Measurements from ENCODE around the gene CELF5. TPM values are rescaled to one million over a fixed set of nuclear protein-coding genes. Genes with fewer than 3 reads are reported as not detected.

Gene CELF5
- total RNA-seq, 4 donors from 2014 or later: not detected

DNA sequence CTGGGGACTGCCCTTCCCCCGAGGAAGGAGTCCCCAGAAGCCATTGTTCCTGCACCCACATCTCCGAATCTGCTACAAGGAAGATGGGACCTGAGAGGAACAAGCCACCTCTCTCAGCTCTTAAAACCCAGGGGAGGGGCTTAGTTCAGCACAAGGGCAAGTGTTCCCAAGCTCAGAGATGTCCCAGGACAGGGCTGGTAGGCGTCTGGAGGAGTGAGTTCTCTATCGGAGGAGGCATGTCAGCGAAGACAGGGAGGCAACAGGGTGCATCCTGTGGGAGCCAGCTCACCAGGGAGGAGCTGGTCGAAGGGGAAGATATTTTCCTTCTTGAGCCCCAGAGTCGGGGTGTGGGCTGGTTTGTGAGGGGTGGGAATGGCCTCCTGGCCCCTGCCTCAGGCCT, 54.8 kb downstream of the CELF5 start:
- peaks cover 0 to 9% of the 10 kb centered on the region in 2 donors for H3K27me3 ChIP-seq
- H3K9me3 ChIP-seq: peaks cover 0 to 4% (median 0%) of the 10 kb centered on the region in 4 donors
- peaks cover 0 to 20% (median 5%) of the 10 kb centered on the region in 4 donors for H3K4me1 ChIP-seq
- TF ChIP-seq POLR2A (IDR thresholded peaks at IDR 0.05): no peak
- TF ChIP-seq, protein P1, sequence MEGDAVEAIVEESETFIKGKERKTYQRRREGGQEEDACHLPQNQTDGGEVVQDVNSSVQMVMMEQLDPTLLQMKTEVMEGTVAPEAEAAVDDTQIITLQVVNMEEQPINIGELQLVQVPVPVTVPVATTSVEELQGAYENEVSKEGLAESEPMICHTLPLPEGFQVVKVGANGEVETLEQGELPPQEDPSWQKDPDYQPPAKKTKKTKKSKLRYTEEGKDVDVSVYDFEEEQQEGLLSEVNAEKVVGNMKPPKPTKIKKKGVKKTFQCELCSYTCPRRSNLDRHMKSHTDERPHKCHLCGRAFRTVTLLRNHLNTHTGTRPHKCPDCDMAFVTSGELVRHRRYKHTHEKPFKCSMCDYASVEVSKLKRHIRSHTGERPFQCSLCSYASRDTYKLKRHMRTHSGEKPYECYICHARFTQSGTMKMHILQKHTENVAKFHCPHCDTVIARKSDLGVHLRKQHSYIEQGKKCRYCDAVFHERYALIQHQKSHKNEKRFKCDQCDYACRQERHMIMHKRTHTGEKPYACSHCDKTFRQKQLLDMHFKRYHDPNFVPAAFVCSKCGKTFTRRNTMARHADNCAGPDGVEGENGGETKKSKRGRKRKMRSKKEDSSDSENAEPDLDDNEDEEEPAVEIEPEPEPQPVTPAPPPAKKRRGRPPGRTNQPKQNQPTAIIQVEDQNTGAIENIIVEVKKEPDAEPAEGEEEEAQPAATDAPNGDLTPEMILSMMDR (IDR thresholded peaks at IDR 0.05): no peak
- DNase-seq: no peak
- H3K36me3 ChIP-seq: no peaks in the 10 kb centered on the region
- H3K4me3 ChIP-seq: no peak overlapping the region
- no peak overlapping the region for H3K27ac ChIP-seq

DNA sequence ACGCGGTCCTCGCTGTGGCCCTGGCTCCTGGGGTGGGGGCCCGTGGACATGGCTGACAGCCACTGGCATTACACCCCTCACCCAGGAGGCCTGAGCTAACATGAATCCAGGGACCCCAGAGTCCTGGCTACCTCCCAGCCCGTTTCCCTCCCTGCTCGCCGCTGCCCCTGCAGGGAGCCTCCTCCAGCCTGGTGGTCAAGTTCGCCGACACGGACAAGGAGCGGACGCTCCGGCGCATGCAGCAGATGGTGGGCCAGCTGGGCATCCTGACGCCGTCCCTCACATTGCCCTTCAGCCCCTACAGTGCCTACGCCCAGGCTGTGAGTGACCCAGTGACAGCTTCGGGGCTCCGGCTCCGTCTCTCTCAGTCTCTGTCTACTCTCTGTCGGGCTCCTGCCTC, 56.6 kb downstream of the CELF5 start:
- Histone ChIP-seq H3K9me3 (peaks cover 0 to 12% (median 0%) of the 10 kb centered on the region in 4 donors), H3K27me3 (peaks cover 0 to 3% of the 10 kb centered on the region in 2 donors)

DNA sequence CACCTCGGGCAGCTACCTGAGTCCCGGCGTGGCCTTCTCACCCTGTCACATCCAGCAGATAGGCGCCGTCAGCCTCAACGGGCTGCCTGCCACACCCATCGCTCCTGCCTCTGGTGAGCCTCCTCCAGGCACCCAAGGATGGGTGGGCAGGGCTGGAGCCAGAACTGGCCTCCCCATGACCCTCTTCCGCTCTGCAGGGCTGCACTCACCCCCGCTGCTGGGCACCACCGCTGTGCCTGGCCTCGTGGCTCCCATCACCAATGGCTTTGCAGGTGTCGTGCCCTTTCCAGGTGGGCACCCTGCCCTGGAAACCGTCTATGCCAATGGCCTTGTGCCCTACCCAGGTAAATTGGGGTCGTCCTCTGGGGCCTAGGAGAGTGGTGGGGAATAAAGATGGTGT, 57.7 kb downstream of the CELF5 start:
- peaks cover 0 to 21% (median 2%) of the 10 kb centered on the region in 4 donors for H3K4me1 ChIP-seq
- TF ChIP-seq, protein P1 (IDR thresholded peaks at IDR 0.05): no peak
- TF ChIP-seq POLR2A (IDR thresholded peaks at IDR 0.05): no peak
- DNase-seq: no peak
- no peak overlapping the region for H3K4me3 ChIP-seq
- H3K27me3 ChIP-seq: peaks cover 0 to 3% of the 10 kb centered on the region in 2 donors
- peaks cover 0 to 9% (median 0%) of the 10 kb centered on the region in 4 donors for H3K9me3 ChIP-seq
- no peaks in the 10 kb centered on the region for H3K36me3 ChIP-seq
- H3K27ac ChIP-seq: no peak overlapping the region

More for the DNA sequence above, 56.6 kb downstream of the CELF5 start:
- Histone ChIP-seq H3K27ac (no peak overlapping the region), H3K4me1 (peaks cover 0 to 27% (median 2%) of the 10 kb centered on the region in 4 donors), H3K4me3 (no peak overlapping the region), H3K36me3 (no peaks in the 10 kb centered on the region)
- no peak for TF ChIP-seq POLR2A (IDR thresholded peaks at IDR 0.05)
- TF ChIP-seq, protein P1 (IDR thresholded peaks at IDR 0.05): no peak
- no peak for DNase-seq

DNA sequence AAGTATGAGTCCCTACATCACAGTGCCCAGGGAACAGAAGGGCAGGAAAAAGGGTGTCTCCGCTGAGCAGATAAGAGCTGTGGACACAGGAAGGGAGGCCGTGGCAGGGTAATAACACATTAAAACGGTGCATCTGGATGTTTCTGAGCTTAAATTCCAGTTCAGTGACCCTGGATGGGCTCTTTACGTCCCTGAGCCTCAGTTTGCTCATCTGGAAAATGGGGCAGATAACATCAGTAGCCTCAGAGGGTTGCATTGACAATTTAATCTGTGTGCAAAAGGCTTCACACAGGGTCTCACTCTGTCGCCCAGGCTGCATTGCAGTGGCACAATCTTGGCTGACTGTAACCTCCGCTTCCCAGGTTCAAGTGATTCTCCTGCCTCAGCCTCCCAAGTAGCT, 58.1 kb downstream of the CELF5 start:
- H3K27me3 ChIP-seq: peaks cover 0 to 3% of the 10 kb centered on the region in 2 donors

DNA sequence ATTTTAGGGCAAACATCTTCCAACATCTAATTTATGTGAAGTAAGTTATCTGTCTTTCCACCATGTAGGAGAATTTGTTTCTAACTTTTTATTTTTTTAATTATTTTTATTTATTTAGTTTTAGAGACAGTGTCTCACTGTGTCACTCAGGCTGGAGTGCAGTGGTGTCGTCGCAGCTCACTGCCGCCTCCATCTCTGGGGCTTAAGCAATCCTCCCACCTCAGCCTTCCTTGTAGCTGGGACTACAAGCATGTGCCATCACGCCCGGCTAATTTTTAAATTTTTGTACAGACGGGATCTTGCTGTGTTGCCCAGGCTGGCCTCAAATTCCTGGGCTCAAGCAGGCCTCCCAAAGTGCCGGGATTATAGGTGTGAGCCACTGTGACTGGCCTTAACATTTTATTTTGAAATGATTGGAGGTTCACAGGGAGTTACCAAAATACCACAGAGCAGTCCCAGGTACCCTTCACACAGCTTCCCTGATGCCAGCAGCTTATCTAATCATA, 58.8 kb downstream of the CELF5 start:
- TF ChIP-seq POLR2A (IDR thresholded peaks at IDR 0.05): no peak
- DNase-seq: no peak
- Histone ChIP-seq H3K9me3 (peaks cover 0 to 9% (median 0%) of the 10 kb centered on the region in 4 donors), H3K4me1 (peaks cover 0 to 21% (median 2%) of the 10 kb centered on the region in 4 donors), H3K4me3 (no peak overlapping the region), H3K36me3 (no peaks in the 10 kb centered on the region), H3K27me3 (peaks cover 0 to 3% of the 10 kb centered on the region in 2 donors), H3K27ac (no peak overlapping the region)

More for the DNA sequence above, 58.1 kb downstream of the CELF5 start:
- no peaks in the 10 kb centered on the region for H3K36me3 ChIP-seq
- no peak for TF ChIP-seq POLR2A (IDR thresholded peaks at IDR 0.05)
- TF ChIP-seq, protein P1 (IDR thresholded peaks at IDR 0.05): no peak
- H3K9me3 ChIP-seq: peaks cover 0 to 9% (median 0%) of the 10 kb centered on the region in 4 donors
- DNase-seq: no peak
- no peak overlapping the region for H3K27ac ChIP-seq
- peaks cover 0 to 21% (median 2%) of the 10 kb centered on the region in 4 donors for H3K4me1 ChIP-seq
- no peak overlapping the region for H3K4me3 ChIP-seq

DNA sequence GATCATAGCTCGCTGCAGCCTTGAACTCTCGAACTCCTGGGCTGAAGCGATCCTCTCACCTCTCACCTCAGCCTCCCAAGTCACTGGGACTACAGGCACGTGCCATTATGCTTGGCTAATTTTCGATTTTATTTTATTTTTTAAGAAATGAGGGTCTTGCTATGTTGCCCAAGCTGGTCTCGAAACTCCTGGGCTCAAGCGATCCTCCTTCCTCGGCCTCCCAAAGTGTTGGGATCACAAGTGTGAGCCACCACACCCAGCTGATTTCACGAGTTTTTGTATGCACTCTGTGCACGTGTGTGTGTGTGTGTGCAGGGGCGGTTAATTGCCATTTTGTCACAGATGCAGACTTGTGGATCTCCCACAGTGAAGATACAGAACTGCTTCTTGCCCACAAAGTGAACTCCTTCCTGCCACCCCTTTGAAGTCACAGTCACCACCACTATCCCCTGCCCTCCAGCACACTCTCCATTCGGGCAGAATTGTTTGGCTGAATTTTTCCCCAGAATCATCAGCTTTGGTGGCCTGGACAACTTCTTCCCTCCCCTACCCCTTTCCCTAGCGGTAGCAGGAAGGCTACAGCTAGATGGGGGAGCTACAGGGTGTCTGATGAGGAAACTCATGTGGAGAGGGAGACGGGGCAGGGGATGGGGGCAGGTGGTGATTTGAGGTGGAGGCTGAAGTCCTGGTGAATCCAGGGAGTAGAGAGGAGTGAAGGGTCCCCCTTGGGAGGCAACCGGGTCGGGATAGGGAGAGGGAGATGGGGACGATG, 59.6 kb downstream of the CELF5 start:
- peaks cover 0 to 9% (median 0%) of the 10 kb centered on the region in 4 donors for H3K9me3 ChIP-seq
- peaks cover 0 to 21% (median 2%) of the 10 kb centered on the region in 4 donors for H3K4me1 ChIP-seq
- peaks cover 0 to 3% of the 10 kb centered on the region in 2 donors for H3K27me3 ChIP-seq
- H3K27ac ChIP-seq: no peak overlapping the region
- TF ChIP-seq, protein P1 (IDR thresholded peaks at IDR 0.05): no peak
- TF ChIP-seq POLR2A (IDR thresholded peaks at IDR 0.05): no peak
- DNase-seq: no peak
- no peaks in the 10 kb centered on the region for H3K36me3 ChIP-seq
- peak overlapping the region in 2 of 4 donors; percentile 33 to 36 for H3K4me3 ChIP-seq
